ENCODE data around the gene TRIM54.

The TRIM54 gene

GRCh38 chr2:27307545-27308358 is 25.5 kb downstream of the TRIM54 start:
- H3K36me3 ChIP-seq (ENCODE audit: insufficient read depth, insufficient read length, low read length) = peaks cover 43% of the 10 kb centered on the region
- no peak for DNase-seq (ENCODE audit: low read depth, low spot score)
- no peaks in the 10 kb centered on the region for H3K4me1 ChIP-seq (ENCODE audit: insufficient read depth, insufficient read length)
- no peaks in the 10 kb centered on the region for H3K27me3 ChIP-seq (ENCODE audit: insufficient read depth, insufficient read length)
- TF ChIP-seq YY1 (IDR thresholded peaks at IDR 0.05; ENCODE audit: insufficient read depth, insufficient read length) (no peak), SUZ12 (IDR thresholded peaks at IDR 0.05; ENCODE audit: extremely low read depth, insufficient read depth, insufficient read length) (no peak), ZNF274 (IDR thresholded peaks at IDR 0.05; ENCODE audit: low read depth, low read length) (no peak)
- no peak overlapping the region for H3K9ac ChIP-seq (ENCODE audit: insufficient read length, low read depth)
- no peaks in the 10 kb centered on the region for H3K9me3 ChIP-seq (ENCODE audit: insufficient read depth, low read length)
- H3K4me3 ChIP-seq (ENCODE audit: insufficient read length, low read depth) = no peak overlapping the region

DNA sequence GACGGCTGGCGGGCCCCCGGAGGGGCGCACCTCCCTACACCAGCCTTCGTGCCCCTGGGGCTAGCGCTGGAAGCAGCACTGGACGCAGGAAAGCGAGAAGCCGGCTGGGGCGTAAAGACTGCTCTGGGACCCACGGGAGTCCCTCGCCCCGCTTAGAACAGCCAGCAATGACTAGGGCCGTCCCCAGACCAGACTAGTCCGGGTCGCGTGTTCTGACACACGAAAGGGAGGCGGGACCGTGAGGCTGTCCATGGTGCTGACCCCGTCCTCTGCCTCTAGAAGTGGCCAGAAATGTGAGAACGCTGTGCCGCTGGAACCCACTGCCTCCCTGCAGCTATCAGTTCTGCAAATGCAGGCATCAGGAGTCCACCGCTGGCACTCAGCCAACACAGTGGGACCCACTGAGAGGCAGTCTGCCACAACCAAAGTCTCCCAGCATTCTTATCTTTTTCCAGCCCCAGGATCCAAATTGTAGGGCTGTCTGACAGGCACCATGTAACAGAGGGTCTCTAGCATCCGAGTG is 26.2 kb downstream of the TRIM54 start, which contains the start of gene UCN:
Gene UCN (minus strand): TSS at position 87 of the 523 bp plus-strand sequence. CDS start 550 bp downstream, outside the sequence.
- Histone ChIP-seq H3K9me3 (ENCODE audit: insufficient read depth, low read length) (no peaks in the 10 kb centered on the region), H3K9ac (ENCODE audit: insufficient read length, low read depth) (no peak within 1 kb of the TSS), H3K27me3 (ENCODE audit: insufficient read depth, insufficient read length) (no peaks in the 10 kb centered on the region), H3K36me3 (ENCODE audit: insufficient read depth, insufficient read length, low read length) (peaks cover 45% of the 10 kb centered on the region), H3K4me1 (ENCODE audit: insufficient read depth, insufficient read length) (no peaks in the 10 kb centered on the region), H3K4me3 (ENCODE audit: insufficient read length, low read depth) (no peak within 1 kb of the TSS)
- TF ChIP-seq ZNF274 (IDR thresholded peaks at IDR 0.05; ENCODE audit: low read depth, low read length) = no peak
- TF ChIP-seq YY1 (IDR thresholded peaks at IDR 0.05; ENCODE audit: insufficient read depth, insufficient read length) = no peak
- no peak for TF ChIP-seq SUZ12 (IDR thresholded peaks at IDR 0.05; ENCODE audit: extremely low read depth, insufficient read depth, insufficient read length)
- DNase-seq (ENCODE audit: low read depth, low spot score) = no peak

GRCh38 chr2:27309651-27310050 is 27.4 kb downstream of the TRIM54 start:
- DNase-seq (ENCODE audit: low read depth, low spot score) = no peak
- Histone ChIP-seq H3K4me1 (ENCODE audit: insufficient read depth, insufficient read length) (no peaks in the 10 kb centered on the region), H3K9me3 (ENCODE audit: insufficient read depth, low read length) (no peaks in the 10 kb centered on the region), H3K4me3 (ENCODE audit: insufficient read length, low read depth) (no peak overlapping the region), H3K27me3 (ENCODE audit: insufficient read depth, insufficient read length) (no peaks in the 10 kb centered on the region), H3K9ac (ENCODE audit: insufficient read length, low read depth) (no peak overlapping the region), H3K36me3 (ENCODE audit: insufficient read depth, insufficient read length, low read length) (peaks cover 45% of the 10 kb centered on the region)
- TF ChIP-seq SUZ12 (IDR thresholded peaks at IDR 0.05; ENCODE audit: extremely low read depth, insufficient read depth, insufficient read length) = no peak
- no peak for TF ChIP-seq ZNF274 (IDR thresholded peaks at IDR 0.05; ENCODE audit: low read depth, low read length)
- TF ChIP-seq YY1 (IDR thresholded peaks at IDR 0.05; ENCODE audit: insufficient read depth, insufficient read length) = no peak

DNA sequence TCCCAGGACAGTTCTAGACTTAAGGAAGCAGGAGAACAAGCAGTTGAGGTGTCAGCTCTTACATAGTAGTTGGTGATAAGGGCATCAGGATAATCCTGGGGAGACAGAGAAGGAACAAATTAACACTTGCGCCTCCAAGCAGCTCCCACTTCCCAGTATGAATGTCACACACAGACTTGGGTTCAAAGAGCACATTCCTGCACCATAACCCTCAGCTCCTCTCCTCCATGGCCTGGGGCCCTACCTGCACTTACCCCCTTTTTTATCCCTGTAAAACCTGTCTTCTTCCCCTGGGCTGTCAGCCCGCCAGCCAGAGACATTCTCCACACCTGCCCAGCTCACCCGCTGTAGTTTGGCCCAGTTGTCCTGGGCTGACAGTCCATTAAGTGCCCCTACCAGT is 29.9 kb downstream of the TRIM54 start:
- H3K9me3 ChIP-seq (ENCODE audit: insufficient read depth, low read length) = no peaks in the 10 kb centered on the region
- H3K27me3 ChIP-seq (ENCODE audit: insufficient read depth, insufficient read length) = no peaks in the 10 kb centered on the region
- H3K36me3 ChIP-seq (ENCODE audit: insufficient read depth, insufficient read length, low read length) = peaks cover 48% of the 10 kb centered on the region
- H3K4me3 ChIP-seq (ENCODE audit: insufficient read length, low read depth) = no peak overlapping the region
- DNase-seq (ENCODE audit: low read depth, low spot score) = no peak
- no peak overlapping the region for H3K9ac ChIP-seq (ENCODE audit: insufficient read length, low read depth)
- H3K4me1 ChIP-seq (ENCODE audit: insufficient read depth, insufficient read length) = no peaks in the 10 kb centered on the region
- no peak for TF ChIP-seq YY1 (IDR thresholded peaks at IDR 0.05; ENCODE audit: insufficient read depth, insufficient read length)
- no peak for TF ChIP-seq ZNF274 (IDR thresholded peaks at IDR 0.05; ENCODE audit: low read depth, low read length)
- no peak for TF ChIP-seq SUZ12 (IDR thresholded peaks at IDR 0.05; ENCODE audit: extremely low read depth, insufficient read depth, insufficient read length)

DNA sequence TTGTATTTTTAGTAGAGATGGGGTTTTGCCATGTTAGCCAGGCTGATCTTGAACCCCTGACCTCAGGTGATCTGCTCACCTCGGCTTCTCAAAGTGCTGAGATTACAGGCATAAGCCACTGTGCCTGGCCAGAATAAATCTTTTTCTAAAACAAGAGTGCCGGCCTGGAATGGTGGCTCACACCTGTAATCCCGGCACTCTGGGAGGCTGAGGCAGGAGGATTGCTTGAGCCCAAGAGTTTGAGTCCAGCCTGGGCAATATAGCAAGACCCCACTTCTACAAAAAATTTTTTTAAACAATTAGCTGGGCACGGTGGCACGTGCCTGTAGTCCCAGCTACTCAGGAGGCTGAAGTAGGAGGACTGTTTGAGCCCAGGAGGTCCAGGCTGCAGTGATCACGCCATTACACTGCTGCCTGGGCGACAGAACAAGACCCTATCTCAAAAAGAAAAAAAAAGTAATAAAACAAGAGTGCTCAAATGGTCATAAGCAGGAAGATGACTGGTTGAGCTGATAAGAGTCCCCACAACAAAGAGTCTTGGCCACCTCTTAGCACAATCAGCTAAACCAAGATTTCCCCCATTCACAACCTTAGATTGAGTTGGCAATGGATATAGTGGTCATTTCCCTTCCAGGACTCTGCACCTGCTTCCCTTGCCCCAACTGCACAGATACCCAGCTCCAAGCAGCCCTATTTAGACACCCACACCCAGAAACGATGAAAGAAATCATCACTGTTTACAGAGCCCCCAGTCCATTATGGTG is 31.8 kb downstream of the TRIM54 start:
- no peak for DNase-seq (ENCODE audit: low read depth, low spot score)
- H3K9ac ChIP-seq (ENCODE audit: insufficient read length, low read depth) = no peak overlapping the region
- no peaks in the 10 kb centered on the region for H3K9me3 ChIP-seq (ENCODE audit: insufficient read depth, low read length)
- H3K27me3 ChIP-seq (ENCODE audit: insufficient read depth, insufficient read length) = no peaks in the 10 kb centered on the region
- H3K4me3 ChIP-seq (ENCODE audit: insufficient read length, low read depth) = no peak overlapping the region
- H3K4me1 ChIP-seq (ENCODE audit: insufficient read depth, insufficient read length) = no peaks in the 10 kb centered on the region
- TF ChIP-seq YY1 (IDR thresholded peaks at IDR 0.05; ENCODE audit: insufficient read depth, insufficient read length) (no peak), SUZ12 (IDR thresholded peaks at IDR 0.05; ENCODE audit: extremely low read depth, insufficient read depth, insufficient read length) (no peak), ZNF274 (IDR thresholded peaks at IDR 0.05; ENCODE audit: low read depth, low read length) (no peak)
- peaks cover 44% of the 10 kb centered on the region for H3K36me3 ChIP-seq (ENCODE audit: insufficient read depth, insufficient read length, low read length)

DNA sequence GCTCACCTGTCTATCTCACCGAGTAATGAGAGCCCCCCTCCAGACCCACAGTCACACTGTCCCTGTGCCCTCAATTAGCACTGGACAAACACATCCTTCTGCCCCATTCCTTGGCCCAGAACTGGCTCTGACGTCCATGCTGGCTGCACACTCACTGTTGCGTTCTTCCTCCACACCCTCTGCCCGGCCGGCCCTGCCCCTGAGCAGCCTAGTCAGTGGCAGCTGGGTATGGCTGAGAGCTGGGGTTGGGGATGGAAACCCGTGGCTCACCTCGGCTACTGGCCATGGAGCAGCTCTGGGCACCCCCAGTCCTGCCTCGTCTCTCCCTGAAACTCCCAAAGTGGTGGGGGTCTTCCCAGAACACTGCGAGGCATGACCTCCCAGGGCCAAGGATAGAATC is 32.5 kb downstream of the TRIM54 start:
- DNase-seq (ENCODE audit: low read depth, low spot score) = no peak
- Histone ChIP-seq H3K9ac (ENCODE audit: insufficient read length, low read depth) (no peak overlapping the region), H3K9me3 (ENCODE audit: insufficient read depth, low read length) (no peaks in the 10 kb centered on the region), H3K36me3 (ENCODE audit: insufficient read depth, insufficient read length, low read length) (peaks cover 40% of the 10 kb centered on the region), H3K4me3 (ENCODE audit: insufficient read length, low read depth) (no peak overlapping the region), H3K4me1 (ENCODE audit: insufficient read depth, insufficient read length) (no peaks in the 10 kb centered on the region), H3K27me3 (ENCODE audit: insufficient read depth, insufficient read length) (no peaks in the 10 kb centered on the region)
- no peak for TF ChIP-seq YY1 (IDR thresholded peaks at IDR 0.05; ENCODE audit: insufficient read depth, insufficient read length)
- no peak for TF ChIP-seq ZNF274 (IDR thresholded peaks at IDR 0.05; ENCODE audit: low read depth, low read length)
- TF ChIP-seq SUZ12 (IDR thresholded peaks at IDR 0.05; ENCODE audit: extremely low read depth, insufficient read depth, insufficient read length) = no peak

- H3K9me3 ChIP-seq (ENCODE audit: insufficient read depth, low read length) = no peaks in the 10 kb centered on the region
These were observed 32.9 kb downstream of the TRIM54 start for GRCh38 chr2:27315122-27315521.

More at GRCh38 chr2:27315122-27315521, 32.9 kb downstream of the TRIM54 start:
- no peaks in the 10 kb centered on the region for H3K27me3 ChIP-seq (ENCODE audit: insufficient read depth, insufficient read length)
- H3K36me3 ChIP-seq (ENCODE audit: insufficient read depth, insufficient read length, low read length) = peaks cover 37% of the 10 kb centered on the region
- H3K4me1 ChIP-seq (ENCODE audit: insufficient read depth, insufficient read length) = no peaks in the 10 kb centered on the region
- no peak for DNase-seq (ENCODE audit: low read depth, low spot score)
- TF ChIP-seq SUZ12 (IDR thresholded peaks at IDR 0.05; ENCODE audit: extremely low read depth, insufficient read depth, insufficient read length) = no peak
- no peak for TF ChIP-seq YY1 (IDR thresholded peaks at IDR 0.05; ENCODE audit: insufficient read depth, insufficient read length)
- TF ChIP-seq ZNF274 (IDR thresholded peaks at IDR 0.05; ENCODE audit: low read depth, low read length) = no peak
- no peak overlapping the region for H3K9ac ChIP-seq (ENCODE audit: insufficient read length, low read depth)
- no peak overlapping the region for H3K4me3 ChIP-seq (ENCODE audit: insufficient read length, low read depth)

Measured in NT2/D1 (cell line).